ENCODE results near the gene PPP1R7.
"Not testable (repeated sequence)": the region's sequence is repeated elsewhere in the genome, so short reads cannot be mapped to it uniquely, and the experiment has no call there.

Gene PPP1R7

GRCh38 chr2:241149925-241150659 lies at the start of gene PPP1R7:
PPP1R7 (plus strand) TSS chr2:241150467; CDS start chr2:241150496, 29 bp downstream.
- peak; percentile 99 for DNase-seq

- peak; percentile 96 for DNase-seq
These were observed 47.9 kb upstream of the PPP1R7 start, which contains the start of gene MTERF4 for GRCh38 chr2:241102239-241102803. MTERF4 (minus strand) TSS chr2:241102287; CDS start chr2:241102273, 14 bp downstream.

GRCh38 chr2:241103176-241103595 lies 47.1 kb upstream of the PPP1R7 start:
- DNase-seq, result no peak

GRCh38 chr2:241104611-241105010 lies 45.7 kb upstream of the PPP1R7 start:
- not testable (repeated sequence) for DNase-seq

- DNase-seq, result no peak
These were observed 44.6 kb upstream of the PPP1R7 start for GRCh38 chr2:241105641-241106040.

GRCh38 chr2:241107031-241107783 lies 43.1 kb upstream of the PPP1R7 start:
- DNase-seq, result no peak

- peak; percentile 68 for DNase-seq
These were observed 41.7 kb upstream of the PPP1R7 start for GRCh38 chr2:241108271-241109209.

- peak; percentile 76 for DNase-seq
These were observed 40.8 kb upstream of the PPP1R7 start for GRCh38 chr2:241109210-241110088.

GRCh38 chr2:241110089-241110606 lies 40.1 kb upstream of the PPP1R7 start:
- DNase-seq, result no peak

- DNase-seq, result no peak
These were observed 39.4 kb upstream of the PPP1R7 start for GRCh38 chr2:241110607-241111439.

GRCh38 chr2:241111440-241111805 lies 38.8 kb upstream of the PPP1R7 start:
- DNase-seq, result peak; percentile 78

GRCh38 chr2:241112046-241112445 lies 38.2 kb upstream of the PPP1R7 start:
- no peak for DNase-seq

- DNase-seq, result peak; percentile 79
These were observed 37.7 kb upstream of the PPP1R7 start for GRCh38 chr2:241112592-241112991.

- no peak for DNase-seq
These were observed 35.4 kb upstream of the PPP1R7 start for GRCh38 chr2:241114836-241115235.

GRCh38 chr2:241115361-241115760 lies 34.9 kb upstream of the PPP1R7 start:
- no peak for DNase-seq

GRCh38 chr2:241116606-241117560 lies 33.4 kb upstream of the PPP1R7 start:
- DNase-seq, result no peak

- DNase-seq, result no peak
These were observed 31.3 kb upstream of the PPP1R7 start for GRCh38 chr2:241118737-241119505.

- no peak for DNase-seq
These were observed 29.8 kb upstream of the PPP1R7 start for GRCh38 chr2:241120440-241120839.
